ENCODE results near the gene OSBPL1A. TPM values are rescaled to one million over a fixed set of nuclear protein-coding genes. Genes with fewer than 3 reads are reported as not detected.
A peak's percentile ranks its signal among the peaks of the same experiment; 100 is the strongest.

The OSBPL1A gene
- total RNA-seq, 1 donor from 2014 or later: 82.8 TPM

DNA sequence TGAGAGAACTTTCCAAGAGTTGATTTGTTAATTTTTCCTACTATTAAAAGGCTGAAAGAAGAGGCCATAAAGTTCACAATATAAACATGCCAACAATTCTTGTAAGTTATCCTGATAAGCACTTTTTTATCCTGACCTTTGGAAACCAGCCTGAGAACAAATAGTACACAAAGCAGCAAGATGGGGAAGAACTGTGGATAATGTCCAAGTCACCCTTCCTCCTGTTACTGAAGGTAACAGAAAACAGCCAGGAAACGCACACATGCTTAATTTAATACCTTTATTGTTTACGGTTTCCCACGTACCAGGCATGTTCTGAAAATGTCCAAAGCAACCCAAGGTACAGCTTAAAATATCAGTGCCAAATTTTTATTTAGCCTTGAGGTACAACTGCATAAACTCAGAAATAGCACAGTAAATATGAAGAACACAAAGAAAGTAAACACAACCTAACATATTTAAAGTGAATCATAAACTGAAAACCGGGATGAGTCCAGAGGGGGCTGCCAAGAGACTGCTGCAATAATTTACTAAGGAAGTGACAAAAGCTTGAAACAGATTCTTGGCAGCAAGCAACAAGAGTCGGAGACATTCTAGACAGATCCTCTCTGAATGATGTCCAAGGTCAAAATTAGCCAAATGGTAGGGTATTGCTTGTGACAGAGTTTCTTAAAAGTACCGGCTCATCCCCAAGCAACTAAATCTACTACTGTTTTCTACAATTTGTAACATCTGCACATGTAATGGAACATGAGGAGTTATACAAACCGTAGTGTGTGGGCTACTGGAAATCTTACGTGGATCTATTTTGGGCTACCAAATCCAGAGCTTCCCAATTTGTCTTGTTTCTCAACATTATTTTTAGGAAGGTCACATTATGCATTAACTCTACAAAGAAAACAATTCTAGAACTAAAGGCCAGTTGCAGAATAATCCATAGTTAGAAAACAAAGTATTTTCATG is 165.6 kb downstream of the OSBPL1A start:
- TF ChIP-seq, protein P1, sequence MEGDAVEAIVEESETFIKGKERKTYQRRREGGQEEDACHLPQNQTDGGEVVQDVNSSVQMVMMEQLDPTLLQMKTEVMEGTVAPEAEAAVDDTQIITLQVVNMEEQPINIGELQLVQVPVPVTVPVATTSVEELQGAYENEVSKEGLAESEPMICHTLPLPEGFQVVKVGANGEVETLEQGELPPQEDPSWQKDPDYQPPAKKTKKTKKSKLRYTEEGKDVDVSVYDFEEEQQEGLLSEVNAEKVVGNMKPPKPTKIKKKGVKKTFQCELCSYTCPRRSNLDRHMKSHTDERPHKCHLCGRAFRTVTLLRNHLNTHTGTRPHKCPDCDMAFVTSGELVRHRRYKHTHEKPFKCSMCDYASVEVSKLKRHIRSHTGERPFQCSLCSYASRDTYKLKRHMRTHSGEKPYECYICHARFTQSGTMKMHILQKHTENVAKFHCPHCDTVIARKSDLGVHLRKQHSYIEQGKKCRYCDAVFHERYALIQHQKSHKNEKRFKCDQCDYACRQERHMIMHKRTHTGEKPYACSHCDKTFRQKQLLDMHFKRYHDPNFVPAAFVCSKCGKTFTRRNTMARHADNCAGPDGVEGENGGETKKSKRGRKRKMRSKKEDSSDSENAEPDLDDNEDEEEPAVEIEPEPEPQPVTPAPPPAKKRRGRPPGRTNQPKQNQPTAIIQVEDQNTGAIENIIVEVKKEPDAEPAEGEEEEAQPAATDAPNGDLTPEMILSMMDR (IDR thresholded peaks at IDR 0.05; ENCODE audit: borderline replicate concordance): peak; percentile 7
- H3K27ac ChIP-seq (replicated peaks): peak overlapping the region; percentile 87
- peaks cover 18% of the 10 kb centered on the region for H3K36me3 ChIP-seq
- DNase-seq: no peak
- peaks cover 86% of the 10 kb centered on the region for H3K4me1 ChIP-seq
- H3K4me3 ChIP-seq: peak overlapping the region; percentile 35
- intact Hi-C loops (cut with micrococcal nuclease): loop anchor here (5.0 kb wide), 1 partner anchor 35 kb away; no protein-coding TSS in a partner anchor
- H3K9me3 ChIP-seq (replicated peaks): peaks cover 5% of the 10 kb centered on the region
- no peaks in the 10 kb centered on the region for H3K27me3 ChIP-seq (ENCODE audit: low read depth)

DNA sequence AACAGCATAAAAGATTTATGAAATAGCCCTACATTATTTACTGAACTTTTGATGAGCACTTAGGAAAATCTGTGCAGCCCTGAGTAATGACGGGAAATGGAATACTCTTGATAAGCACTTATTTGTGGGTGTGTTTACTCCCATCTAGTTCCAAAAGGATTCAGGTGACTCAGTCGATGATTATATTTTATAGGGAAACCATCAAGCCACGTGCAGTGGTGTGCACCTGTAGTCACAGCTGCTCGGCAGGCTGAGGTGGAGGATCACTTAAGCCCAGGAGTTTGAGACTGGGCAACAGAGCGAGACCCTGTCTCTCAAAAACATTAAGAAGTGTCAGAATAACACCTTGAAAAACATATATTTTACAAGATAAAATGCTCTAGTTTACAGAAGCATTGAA is 166.9 kb downstream of the OSBPL1A start:
- intact Hi-C loops (cut with micrococcal nuclease): loop anchor here (5.0 kb wide), 1 partner anchor 37 kb away; no protein-coding TSS in a partner anchor
- H3K4me1 ChIP-seq: peaks cover 79% of the 10 kb centered on the region

DNA sequence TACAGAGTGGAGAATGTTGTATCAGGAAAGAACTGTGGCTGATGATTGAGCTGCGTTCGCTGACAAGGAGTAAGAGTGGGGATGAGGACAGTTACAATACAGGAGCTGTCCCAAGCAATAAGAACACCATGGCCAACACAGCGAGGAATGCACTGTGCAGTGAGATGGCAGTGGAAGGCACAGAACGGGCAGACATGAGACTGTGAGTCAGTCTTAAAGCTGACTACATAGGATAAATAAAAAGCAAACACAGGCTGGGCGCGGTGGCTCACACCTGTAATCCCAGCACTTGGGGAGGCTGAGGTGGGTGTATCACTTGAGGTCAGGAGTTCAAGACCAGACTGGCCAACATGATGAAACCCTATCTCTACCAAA is 169.0 kb downstream of the OSBPL1A start:
- intact Hi-C loops (cut with micrococcal nuclease): no loop called here
- TF ChIP-seq, protein P1 (IDR thresholded peaks at IDR 0.05; ENCODE audit: borderline replicate concordance): no peak
- H3K27ac ChIP-seq (replicated peaks): no peak overlapping the region
- H3K27me3 ChIP-seq (ENCODE audit: low read depth): no peaks in the 10 kb centered on the region
- H3K4me1 ChIP-seq: peaks cover 76% of the 10 kb centered on the region
- no peak overlapping the region for H3K4me3 ChIP-seq
- H3K9me3 ChIP-seq (replicated peaks): no peaks in the 10 kb centered on the region
- H3K36me3 ChIP-seq: peaks cover 8% of the 10 kb centered on the region
- DNase-seq: no peak

More for the DNA sequence above, 166.9 kb downstream of the OSBPL1A start:
- no peak for DNase-seq
- H3K9me3 ChIP-seq (replicated peaks): peaks cover under 1% of the 10 kb centered on the region
- no peaks in the 10 kb centered on the region for H3K27me3 ChIP-seq (ENCODE audit: low read depth)
- H3K4me3 ChIP-seq: no peak overlapping the region
- peaks cover 5% of the 10 kb centered on the region for H3K36me3 ChIP-seq
- TF ChIP-seq, protein P1 (IDR thresholded peaks at IDR 0.05; ENCODE audit: borderline replicate concordance): no peak
- H3K27ac ChIP-seq (replicated peaks): peak overlapping the region; percentile 87

DNA sequence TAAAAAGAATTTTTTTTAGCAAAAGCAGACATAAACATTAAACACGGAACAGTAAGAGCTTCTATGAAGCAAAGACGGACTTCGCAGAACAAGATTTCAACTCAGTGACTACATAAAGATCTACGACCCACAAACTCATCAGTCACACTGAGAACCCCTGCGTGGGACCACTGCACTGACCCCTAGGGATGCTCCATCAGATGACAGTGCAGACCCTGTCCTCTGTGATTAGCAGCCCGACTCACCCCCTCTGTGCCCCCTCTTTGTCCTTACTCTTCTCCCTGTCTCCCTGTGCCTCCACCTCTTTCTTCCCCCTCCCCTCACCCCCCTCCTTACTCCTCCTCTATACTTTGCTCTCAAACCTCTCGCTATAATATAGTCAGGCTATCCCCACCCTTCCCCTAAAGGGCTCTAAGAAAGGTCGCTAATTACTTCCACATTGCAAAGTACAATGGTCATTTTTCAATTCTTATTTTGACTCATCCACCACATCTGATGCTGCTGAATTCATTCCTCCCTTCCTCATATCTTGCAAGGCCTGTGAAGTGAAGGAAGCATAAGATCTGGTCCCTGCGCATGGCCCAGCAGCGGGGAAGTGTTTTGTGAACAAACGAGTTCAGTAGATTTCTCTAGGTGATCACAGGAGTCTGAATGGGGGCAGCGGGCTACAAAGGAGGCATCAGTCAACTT is 169.5 kb downstream of the OSBPL1A start:
- H3K36me3 ChIP-seq: peaks cover 8% of the 10 kb centered on the region
- TF ChIP-seq, protein P1 (IDR thresholded peaks at IDR 0.05; ENCODE audit: borderline replicate concordance): no peak
- H3K9me3 ChIP-seq (replicated peaks): no peaks in the 10 kb centered on the region
- intact Hi-C loops (cut with micrococcal nuclease): no loop called here
- H3K4me3 ChIP-seq: no peak overlapping the region
- H3K4me1 ChIP-seq: peaks cover 76% of the 10 kb centered on the region
- no peaks in the 10 kb centered on the region for H3K27me3 ChIP-seq (ENCODE audit: low read depth)
- no peak overlapping the region for H3K27ac ChIP-seq (replicated peaks)
- DNase-seq: no peak

DNA sequence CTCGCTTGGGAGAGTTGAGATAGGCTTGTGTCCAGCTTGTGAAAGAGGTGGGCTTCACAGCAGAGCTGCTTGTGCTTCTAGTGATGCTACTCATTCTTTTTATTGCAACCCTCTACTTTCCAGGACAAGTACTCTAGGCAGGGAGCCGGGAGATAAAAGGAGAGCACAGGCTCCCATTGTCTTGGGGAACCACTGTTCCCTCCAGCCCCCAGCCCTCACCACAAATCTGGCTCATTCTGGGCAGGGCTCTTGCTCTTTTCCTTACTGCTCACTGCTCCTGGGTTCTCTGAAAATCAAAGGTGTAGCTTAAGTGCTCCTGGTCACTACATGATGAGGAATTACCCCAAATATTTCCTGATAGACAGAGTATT is 177.3 kb downstream of the OSBPL1A start:
- intact Hi-C loops (cut with micrococcal nuclease): no loop called here
- peak overlapping the region; percentile 44 for H3K27ac ChIP-seq (replicated peaks)
- peaks cover 8% of the 10 kb centered on the region for H3K36me3 ChIP-seq
- no peak overlapping the region for H3K4me3 ChIP-seq
- DNase-seq: no peak
- no peaks in the 10 kb centered on the region for H3K27me3 ChIP-seq (ENCODE audit: low read depth)
- TF ChIP-seq, protein P1 (IDR thresholded peaks at IDR 0.05; ENCODE audit: borderline replicate concordance): no peak
- H3K4me1 ChIP-seq: peaks cover 65% of the 10 kb centered on the region
- H3K9me3 ChIP-seq (replicated peaks): no peaks in the 10 kb centered on the region
